Activated naive CD4-positive, alpha-beta T cell treated with anti-CD3 and anti-CD28 coated beads, Interleukin-2, amount 50 U/mL, for 72 hours (primary cell): ENCODE results near the gene SEMA6D. TPM values are rescaled to one million over a fixed set of nuclear protein-coding genes. Genes with fewer than 3 reads are reported as not detected.
"Not testable (repeated sequence)": the region's sequence is repeated elsewhere in the genome, so short reads cannot be mapped to it uniquely, and the experiment has no call there.

Experiments used
- ATAC-seq, 2 donors: fragments of 150-1000 bp; cut with Tn5 transposase; 2 replicates each; pipeline ENCODE4 v1.10.0; 2021; ENCODE audit warnings: mild to moderate bottlenecking in 2 of 2, moderate library complexity in 2 of 2
- DNase-seq, 2 donors: peaks; one replicate each; pipeline ENCODE4 v3.0.0; 2021 to 2022; ENCODE audit warnings: low spot score in 2 of 2
- H3K27ac Mint-ChIP-seq, 2 donors: one replicate each; pipeline ENCODE4 v1.8.0; 2022; ENCODE audit warnings: mild to moderate bottlenecking in 2 of 2, mixed read lengths in 2 of 2
- H3K36me3 Mint-ChIP-seq, 2 donors: one replicate each; pipeline ENCODE4 v1.8.0; 2022; ENCODE audit warnings: mixed read lengths in 2 of 2
- H3K9me3 Mint-ChIP-seq, 2 donors: one replicate each; pipeline ENCODE4 v1.8.0; 2022; ENCODE audit warnings: mixed read lengths in 2 of 2
- total RNA-seq, 2 donors: library from RNA; stranded (reverse); gene quantifications; one replicate each; pipeline ENCODE4 v1.2.3, GENCODE V29; 2022

The SEMA6D gene
- total RNA-seq, 2 donors from 2014 or later: not detected

DNA sequence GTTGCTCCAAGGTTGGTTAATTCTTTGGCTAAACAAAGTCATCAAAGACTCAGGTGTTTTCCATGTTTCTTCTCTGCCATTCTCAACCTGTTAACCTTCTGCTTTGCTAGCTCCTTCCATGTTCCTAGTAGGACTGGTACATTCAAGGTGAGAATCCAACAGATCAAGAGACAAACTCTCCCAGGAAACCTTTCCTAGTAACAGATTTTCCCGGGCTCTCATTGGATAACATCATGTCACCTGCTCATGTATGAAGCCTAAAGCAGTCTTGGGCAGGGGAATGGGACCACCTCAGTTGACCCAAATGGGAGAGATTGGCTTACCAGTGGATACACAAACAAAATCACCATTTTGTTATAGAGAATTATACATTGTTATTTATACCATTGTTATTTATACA is 14.9 kb downstream of the SEMA6D start:
- Mint-ChIP-seq H3K27ac (no peak overlapping the region), H3K9me3 (peaks cover 0 to 4% of the 10 kb centered on the region in 2 donors), H3K36me3 (no peaks in the 10 kb centered on the region)
- no peak for ATAC-seq
- no peak for DNase-seq

GRCh38 chr15:47733085-47733484 is 15.8 kb downstream of the SEMA6D start:
- Mint-ChIP-seq H3K36me3 (no peaks in the 10 kb centered on the region), H3K27ac (no peak overlapping the region), H3K9me3 (peaks cover 0 to 4% of the 10 kb centered on the region in 2 donors)
- DNase-seq: no peak
- no peak for ATAC-seq

DNA sequence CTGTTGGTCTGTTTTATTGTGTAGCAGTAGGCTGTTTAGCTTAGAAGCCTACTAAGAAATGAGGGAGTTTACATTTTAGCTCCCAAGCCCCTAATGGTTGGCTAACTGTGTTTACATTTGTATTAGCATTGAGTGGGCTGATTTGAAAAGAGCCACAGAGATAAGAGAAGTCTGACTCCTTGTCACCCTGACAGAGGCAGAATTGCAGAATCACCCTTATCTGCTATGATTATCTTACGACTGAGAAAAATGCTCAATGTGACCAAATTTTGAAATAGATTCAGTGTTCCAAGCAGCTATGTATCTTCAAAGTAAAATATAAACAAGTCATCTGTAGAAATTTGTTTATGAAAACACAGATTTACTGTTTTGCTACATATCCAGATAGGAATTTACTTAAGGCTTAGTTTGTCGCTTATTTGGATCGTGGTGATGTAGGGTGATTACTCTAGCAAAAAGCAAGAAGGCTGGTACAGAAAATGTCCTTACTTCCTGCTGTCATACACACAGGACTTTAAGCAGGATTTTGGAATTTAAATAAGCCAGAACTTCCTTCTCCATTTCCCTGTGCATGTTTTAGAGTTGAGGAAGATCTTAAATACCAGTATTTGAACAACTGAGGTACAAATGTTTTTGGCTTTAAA is 19.0 kb downstream of the SEMA6D start:
- DNase-seq (no peak), ATAC-seq (no peak)
- peaks cover 0 to 4% of the 10 kb centered on the region in 2 donors for H3K9me3 Mint-ChIP-seq
- no peaks in the 10 kb centered on the region for H3K36me3 Mint-ChIP-seq
- no peak overlapping the region for H3K27ac Mint-ChIP-seq

DNA sequence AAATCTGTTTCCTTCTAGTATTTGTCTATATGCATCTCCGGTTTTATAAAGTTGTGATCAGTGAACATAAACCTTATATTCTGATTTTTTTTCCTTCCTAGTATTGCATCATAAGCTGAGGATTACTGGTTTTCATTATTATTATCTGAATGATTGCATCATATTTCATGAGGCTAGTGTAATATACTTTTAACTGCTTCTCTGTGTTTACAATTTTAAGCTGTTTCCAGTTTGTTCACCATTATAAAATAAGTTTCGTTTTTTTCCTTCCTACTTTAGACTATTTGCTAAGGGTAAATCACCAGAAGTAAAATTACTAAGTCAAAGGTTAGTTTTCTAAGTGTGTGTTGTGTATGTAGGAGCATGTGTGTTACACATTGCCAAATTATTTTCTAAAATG is 20.2 kb downstream of the SEMA6D start:
- H3K27ac Mint-ChIP-seq: no peak overlapping the region
- no peaks in the 10 kb centered on the region for H3K36me3 Mint-ChIP-seq
- DNase-seq: no peak
- no peak for ATAC-seq
- peaks cover 0 to 4% of the 10 kb centered on the region in 2 donors for H3K9me3 Mint-ChIP-seq

DNA sequence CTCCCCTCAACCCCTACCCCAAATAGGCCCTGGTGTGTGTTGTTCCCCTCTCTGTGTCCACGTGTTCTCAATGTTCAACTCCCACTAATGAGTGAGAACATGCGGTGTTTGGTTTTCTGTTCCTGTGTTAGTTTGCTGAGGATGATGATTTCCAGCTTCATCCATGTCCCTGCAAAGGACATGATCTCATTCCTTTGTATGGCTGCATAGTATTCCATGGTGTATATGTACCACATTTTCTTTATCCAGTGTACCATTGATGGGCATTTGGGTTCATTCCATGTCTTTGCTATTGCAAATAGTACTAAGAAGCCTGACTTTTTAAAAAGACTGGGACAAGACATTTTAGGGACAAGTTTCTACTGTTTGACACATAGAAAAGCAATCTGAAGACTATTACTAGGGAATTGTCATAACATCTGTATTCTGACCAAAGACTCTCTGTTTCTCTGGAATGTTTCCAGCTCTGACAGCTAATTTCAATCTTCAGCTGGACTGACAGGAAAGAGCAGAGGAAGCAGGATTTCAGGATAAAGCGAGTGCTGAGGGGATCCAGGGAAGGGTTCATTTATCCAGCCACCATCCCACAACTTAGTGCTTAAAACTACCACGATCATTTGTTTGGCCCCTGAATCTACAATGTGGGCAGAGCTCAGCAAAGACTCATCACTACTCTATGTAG is 21.0 kb downstream of the SEMA6D start:
- not testable (repeated sequence) for DNase-seq, H3K27ac Mint-ChIP-seq, H3K9me3 Mint-ChIP-seq, H3K36me3 Mint-ChIP-seq, ATAC-seq

GRCh38 chr15:47741082-47741481 is 23.8 kb downstream of the SEMA6D start:
- Mint-ChIP-seq H3K36me3 (no peaks in the 10 kb centered on the region), H3K27ac (no peak overlapping the region), H3K9me3 (no peaks in the 10 kb centered on the region)
- DNase-seq (no peak), ATAC-seq (no peak)

DNA sequence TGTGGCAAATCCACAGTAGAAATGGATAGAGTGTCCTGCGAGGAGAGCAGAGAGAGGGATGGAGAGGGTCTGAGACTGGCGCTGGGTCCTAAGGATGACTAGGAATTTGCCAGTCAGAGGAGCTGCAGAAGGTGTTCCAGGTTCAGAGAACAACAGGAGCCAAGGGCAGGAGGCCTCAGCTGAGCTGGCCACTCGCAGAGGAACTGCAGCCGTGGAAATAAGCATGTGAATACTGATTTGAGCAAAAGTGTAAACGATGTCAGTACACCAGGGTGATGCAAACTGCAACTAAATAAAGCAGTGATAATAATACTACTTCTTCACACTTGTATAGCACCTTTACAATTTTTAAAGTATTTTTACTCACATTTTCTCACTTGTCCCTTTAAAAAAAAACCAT is 24.6 kb downstream of the SEMA6D start:
- Mint-ChIP-seq H3K27ac (no peak overlapping the region), H3K36me3 (no peaks in the 10 kb centered on the region), H3K9me3 (no peaks in the 10 kb centered on the region)
- ATAC-seq: no peak
- DNase-seq: no peak

DNA sequence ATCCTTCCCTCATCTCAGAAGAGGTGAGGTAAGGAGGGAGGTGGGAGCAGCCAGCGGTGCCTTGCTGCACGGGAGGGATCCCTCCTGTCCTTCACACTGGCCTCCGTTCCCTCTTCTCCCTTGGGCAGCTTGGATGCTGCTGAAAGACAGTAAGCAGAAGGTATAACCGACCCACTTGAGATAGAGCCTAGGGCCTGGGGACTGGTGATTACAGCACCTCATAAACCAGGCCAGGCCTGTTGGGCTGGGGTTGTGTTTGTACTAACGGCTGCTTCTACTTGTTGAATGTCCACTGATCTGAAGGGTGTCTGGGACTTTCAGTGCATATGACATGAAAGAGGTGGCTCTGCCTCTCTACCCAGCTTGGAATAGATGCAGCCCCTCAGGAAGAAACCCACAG is 25.0 kb downstream of the SEMA6D start:
- ATAC-seq (no peak), DNase-seq (no peak)
- Mint-ChIP-seq H3K36me3 (no peaks in the 10 kb centered on the region), H3K9me3 (no peaks in the 10 kb centered on the region), H3K27ac (no peak overlapping the region)

DNA sequence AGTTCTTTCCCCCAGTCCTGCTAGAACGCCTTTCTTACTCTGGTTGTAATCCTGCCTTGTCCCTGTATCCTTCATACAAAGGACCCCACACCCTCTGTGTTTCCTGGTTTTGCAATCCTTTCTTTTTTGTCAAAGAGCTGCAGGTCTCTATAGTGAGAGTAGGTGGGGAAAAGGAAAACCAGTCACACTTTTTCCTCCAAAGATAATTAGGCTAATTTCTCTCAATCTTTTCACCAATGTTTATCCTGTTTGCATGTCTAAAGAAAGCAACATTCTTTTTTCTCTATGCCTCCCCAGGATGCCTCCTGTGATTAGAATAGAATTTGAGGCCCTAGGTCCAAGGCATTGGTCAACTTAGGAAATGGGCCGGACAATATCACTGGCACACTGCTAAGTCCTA is 25.4 kb downstream of the SEMA6D start:
- Mint-ChIP-seq H3K9me3 (no peaks in the 10 kb centered on the region), H3K27ac (no peak overlapping the region), H3K36me3 (no peaks in the 10 kb centered on the region)
- DNase-seq (no peak), ATAC-seq (no peak)

GRCh38 chr15:47743385-47743784 is 26.1 kb downstream of the SEMA6D start:
- no peak for ATAC-seq
- Mint-ChIP-seq H3K9me3 (no peaks in the 10 kb centered on the region), H3K27ac (no peak overlapping the region), H3K36me3 (no peaks in the 10 kb centered on the region)
- DNase-seq: no peak

DNA sequence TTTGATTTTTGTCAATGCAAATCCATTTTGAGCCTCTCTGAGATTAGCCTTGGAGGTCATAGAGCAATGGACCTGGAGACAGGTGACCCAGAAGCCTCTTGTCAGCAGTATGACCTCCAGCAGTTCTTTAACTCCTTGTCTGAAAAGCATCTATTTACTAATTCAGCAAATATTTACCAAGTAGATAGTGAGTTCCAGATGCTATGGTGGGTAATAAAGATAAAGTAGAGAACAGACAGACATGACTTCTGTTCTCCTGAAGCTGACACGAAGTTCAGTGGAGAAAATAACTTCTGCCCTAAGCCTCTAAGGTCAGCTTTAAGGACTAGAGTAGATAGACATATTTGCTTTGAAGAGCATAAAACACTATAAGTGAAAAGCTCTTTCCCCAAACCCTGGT is 26.6 kb downstream of the SEMA6D start:
- H3K27ac Mint-ChIP-seq: no peak overlapping the region
- H3K36me3 Mint-ChIP-seq: no peaks in the 10 kb centered on the region
- H3K9me3 Mint-ChIP-seq: no peaks in the 10 kb centered on the region
- DNase-seq (no peak), ATAC-seq (no peak)

- no peak overlapping the region for H3K27ac Mint-ChIP-seq
- DNase-seq: no peak
- H3K9me3 Mint-ChIP-seq: no peaks in the 10 kb centered on the region
- no peaks in the 10 kb centered on the region for H3K36me3 Mint-ChIP-seq
- ATAC-seq: no peak
Observed at GRCh38 chr15:47744496-47744895, 27.2 kb downstream of the SEMA6D start.

- H3K36me3 Mint-ChIP-seq: no peaks in the 10 kb centered on the region
- no peaks in the 10 kb centered on the region for H3K9me3 Mint-ChIP-seq
- no peak overlapping the region for H3K27ac Mint-ChIP-seq
- DNase-seq: no peak
- no peak for ATAC-seq
Observed at GRCh38 chr15:47744973-47745372, 27.7 kb downstream of the SEMA6D start.

DNA sequence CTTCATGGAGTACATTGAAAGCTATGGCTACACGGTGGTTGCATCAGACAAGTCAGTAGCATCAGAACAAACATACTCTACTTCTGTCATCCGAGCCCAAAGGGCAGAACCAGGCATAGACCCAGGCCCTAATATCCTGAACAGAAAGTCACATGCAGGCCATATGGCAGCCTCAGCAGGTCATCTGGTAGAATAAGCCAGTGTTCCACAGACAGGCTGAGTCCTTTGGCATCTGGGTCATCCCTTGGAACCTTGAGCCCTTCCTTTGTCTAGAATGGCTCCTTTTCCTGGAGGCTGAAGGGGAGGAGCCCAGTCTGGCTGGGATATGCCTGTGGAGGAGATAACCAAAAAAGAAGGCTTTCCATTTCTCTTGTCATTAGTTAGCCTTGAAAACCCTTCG is 29.2 kb downstream of the SEMA6D start:
- H3K36me3 Mint-ChIP-seq: no peaks in the 10 kb centered on the region
- no peaks in the 10 kb centered on the region for H3K9me3 Mint-ChIP-seq
- no peak for ATAC-seq
- no peak overlapping the region for H3K27ac Mint-ChIP-seq
- DNase-seq: no peak

- ATAC-seq (no peak), DNase-seq (no peak)
- H3K36me3 Mint-ChIP-seq: no peaks in the 10 kb centered on the region
- H3K27ac Mint-ChIP-seq: no peak overlapping the region
- peaks cover 16 to 21% of the 10 kb centered on the region in 2 donors for H3K9me3 Mint-ChIP-seq
Observed at GRCh38 chr15:47750030-47750739, 32.9 kb downstream of the SEMA6D start.

GRCh38 chr15:47750740-47751262 is 33.5 kb downstream of the SEMA6D start:
- peaks cover 19 to 22% of the 10 kb centered on the region in 2 donors for H3K9me3 Mint-ChIP-seq
- no peak overlapping the region for H3K27ac Mint-ChIP-seq
- no peak for ATAC-seq
- no peaks in the 10 kb centered on the region for H3K36me3 Mint-ChIP-seq
- no peak for DNase-seq

DNA sequence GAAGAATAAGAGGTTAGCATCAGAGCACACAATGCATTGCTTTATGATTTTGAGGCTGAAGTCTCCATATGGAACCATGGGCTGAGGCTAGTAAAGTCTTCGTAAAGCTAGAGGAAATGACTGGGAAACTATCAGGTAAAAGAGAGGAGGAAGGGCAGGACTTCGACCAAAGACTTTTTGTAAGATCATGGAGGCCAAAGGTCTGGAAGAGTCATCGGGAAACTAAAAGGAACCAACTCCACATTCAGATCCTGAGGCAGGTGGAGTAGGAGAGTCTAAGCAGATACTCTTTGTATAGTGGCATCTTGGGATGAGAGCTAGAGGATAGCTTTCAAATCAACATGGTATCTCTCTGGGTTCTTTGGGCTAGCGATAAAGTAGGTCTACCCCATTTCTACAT is 36.3 kb downstream of the SEMA6D start:
- H3K36me3 Mint-ChIP-seq: no peaks in the 10 kb centered on the region
- ATAC-seq (no peak), DNase-seq (no peak)
- no peak overlapping the region for H3K27ac Mint-ChIP-seq
- peaks cover 19 to 25% of the 10 kb centered on the region in 2 donors for H3K9me3 Mint-ChIP-seq
